HEK293 (cell line): Measurements from ENCODE around the gene KDM6A.

ENCODE experiments used
- ATF2 ChIP-seq: fragments of 450-650 bp; formaldehyde crosslinking; IDR thresholded peaks from 2 replicates; pipeline ENCODE4 v1.5.1; 2016; ENCODE audit warnings: missing biosample characterization, missing genetic modification characterization, low read depth
- KLF16 ChIP-seq: fragments of 450-650 bp; formaldehyde crosslinking; IDR thresholded peaks from 2 replicates; pipeline ENCODE4 v1.5.1; 2017; ENCODE audit warnings: missing biosample characterization, missing genetic modification characterization
- PBX3 ChIP-seq: sonication (generic); formaldehyde crosslinking; IDR thresholded peaks from 2 replicates; pipeline ENCODE4 v1.8.1; 2022; ENCODE audit warnings: mild to moderate bottlenecking, moderate library complexity, missing genetic modification reagents
- REST ChIP-seq: fragments of 450-650 bp; formaldehyde crosslinking; IDR thresholded peaks from 2 replicates; pipeline ENCODE4 v1.5.1; 2016; ENCODE audit warnings: missing biosample characterization, missing genetic modification characterization
- TCF7L2 ChIP-seq: IDR thresholded peaks from 2 replicates; pipeline ENCODE4 v1.6.1; 2011; ENCODE audit warnings: low read depth, mild to moderate bottlenecking, inconsistent platforms, low read length, moderate library complexity, borderline replicate concordance
- ZBTB17 ChIP-seq: fragments of 450-650 bp; formaldehyde crosslinking; IDR thresholded peaks from 2 replicates; pipeline ENCODE4 v1.5.1; 2016; ENCODE audit warnings: missing biosample characterization, missing genetic modification characterization
- ZFP3 ChIP-seq: fragments of 450-650 bp; formaldehyde crosslinking; IDR thresholded peaks from 2 replicates; pipeline ENCODE4 v1.5.1; 2016; ENCODE audit warnings: low read depth, missing biosample characterization, missing genetic modification characterization
- ZNF416 ChIP-seq: fragments of 450-650 bp; formaldehyde crosslinking; IDR thresholded peaks from 2 replicates; pipeline ENCODE4 v1.5.1; 2016; ENCODE audit warnings: missing biosample characterization, missing genetic modification characterization
- ZNF76 ChIP-seq: fragments of 450-650 bp; formaldehyde crosslinking; IDR thresholded peaks from 2 replicates; pipeline ENCODE4; 2016; ENCODE audit warnings: low read depth, missing biosample characterization, missing genetic modification characterization, borderline replicate concordance
- TF ChIP-seq, protein P1 (sequence below): fragments of 450-650 bp; formaldehyde crosslinking; IDR thresholded peaks from 2 replicates; pipeline ENCODE4 v1.5.1; 2016; ENCODE audit warnings: missing biosample characterization, missing genetic modification characterization
- TF ChIP-seq, protein P2 (sequence below): fragments of 450-650 bp; formaldehyde crosslinking; IDR thresholded peaks from 2 replicates; pipeline ENCODE4 v1.5.1; 2016; ENCODE audit warnings: missing biosample characterization, missing genetic modification characterization, borderline replicate concordance
- TF ChIP-seq, protein P3 (sequence below): fragments of 450-650 bp; formaldehyde crosslinking; IDR thresholded peaks from 2 replicates; pipeline ENCODE4 v1.5.1; 2017; ENCODE audit warnings: missing biosample characterization, missing genetic modification characterization
- TF ChIP-seq, protein P4 (sequence below): fragments of 450-650 bp; formaldehyde crosslinking; IDR thresholded peaks from 2 replicates; pipeline ENCODE4 v1.5.1; 2016; ENCODE audit warnings: missing biosample characterization, missing genetic modification characterization, borderline replicate concordance

- TF ChIP-seq, protein P1, sequence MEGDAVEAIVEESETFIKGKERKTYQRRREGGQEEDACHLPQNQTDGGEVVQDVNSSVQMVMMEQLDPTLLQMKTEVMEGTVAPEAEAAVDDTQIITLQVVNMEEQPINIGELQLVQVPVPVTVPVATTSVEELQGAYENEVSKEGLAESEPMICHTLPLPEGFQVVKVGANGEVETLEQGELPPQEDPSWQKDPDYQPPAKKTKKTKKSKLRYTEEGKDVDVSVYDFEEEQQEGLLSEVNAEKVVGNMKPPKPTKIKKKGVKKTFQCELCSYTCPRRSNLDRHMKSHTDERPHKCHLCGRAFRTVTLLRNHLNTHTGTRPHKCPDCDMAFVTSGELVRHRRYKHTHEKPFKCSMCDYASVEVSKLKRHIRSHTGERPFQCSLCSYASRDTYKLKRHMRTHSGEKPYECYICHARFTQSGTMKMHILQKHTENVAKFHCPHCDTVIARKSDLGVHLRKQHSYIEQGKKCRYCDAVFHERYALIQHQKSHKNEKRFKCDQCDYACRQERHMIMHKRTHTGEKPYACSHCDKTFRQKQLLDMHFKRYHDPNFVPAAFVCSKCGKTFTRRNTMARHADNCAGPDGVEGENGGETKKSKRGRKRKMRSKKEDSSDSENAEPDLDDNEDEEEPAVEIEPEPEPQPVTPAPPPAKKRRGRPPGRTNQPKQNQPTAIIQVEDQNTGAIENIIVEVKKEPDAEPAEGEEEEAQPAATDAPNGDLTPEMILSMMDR (tag by site-specific recombination) = no peak
- TF ChIP-seq KLF16 (tag by site-specific recombination) (no peak), PBX3 (CRISPR knock-in tag) (no peak), TCF7L2 (no peak), REST (tag by site-specific recombination) (no peak), ZNF76 (tag by site-specific recombination) (no peak), ATF2 (tag by site-specific recombination) (no peak), ZBTB17 (tag by site-specific recombination) (no peak), ZNF416 (no peak), ZFP3 (tag by site-specific recombination) (no peak)
- TF ChIP-seq, protein P2, sequence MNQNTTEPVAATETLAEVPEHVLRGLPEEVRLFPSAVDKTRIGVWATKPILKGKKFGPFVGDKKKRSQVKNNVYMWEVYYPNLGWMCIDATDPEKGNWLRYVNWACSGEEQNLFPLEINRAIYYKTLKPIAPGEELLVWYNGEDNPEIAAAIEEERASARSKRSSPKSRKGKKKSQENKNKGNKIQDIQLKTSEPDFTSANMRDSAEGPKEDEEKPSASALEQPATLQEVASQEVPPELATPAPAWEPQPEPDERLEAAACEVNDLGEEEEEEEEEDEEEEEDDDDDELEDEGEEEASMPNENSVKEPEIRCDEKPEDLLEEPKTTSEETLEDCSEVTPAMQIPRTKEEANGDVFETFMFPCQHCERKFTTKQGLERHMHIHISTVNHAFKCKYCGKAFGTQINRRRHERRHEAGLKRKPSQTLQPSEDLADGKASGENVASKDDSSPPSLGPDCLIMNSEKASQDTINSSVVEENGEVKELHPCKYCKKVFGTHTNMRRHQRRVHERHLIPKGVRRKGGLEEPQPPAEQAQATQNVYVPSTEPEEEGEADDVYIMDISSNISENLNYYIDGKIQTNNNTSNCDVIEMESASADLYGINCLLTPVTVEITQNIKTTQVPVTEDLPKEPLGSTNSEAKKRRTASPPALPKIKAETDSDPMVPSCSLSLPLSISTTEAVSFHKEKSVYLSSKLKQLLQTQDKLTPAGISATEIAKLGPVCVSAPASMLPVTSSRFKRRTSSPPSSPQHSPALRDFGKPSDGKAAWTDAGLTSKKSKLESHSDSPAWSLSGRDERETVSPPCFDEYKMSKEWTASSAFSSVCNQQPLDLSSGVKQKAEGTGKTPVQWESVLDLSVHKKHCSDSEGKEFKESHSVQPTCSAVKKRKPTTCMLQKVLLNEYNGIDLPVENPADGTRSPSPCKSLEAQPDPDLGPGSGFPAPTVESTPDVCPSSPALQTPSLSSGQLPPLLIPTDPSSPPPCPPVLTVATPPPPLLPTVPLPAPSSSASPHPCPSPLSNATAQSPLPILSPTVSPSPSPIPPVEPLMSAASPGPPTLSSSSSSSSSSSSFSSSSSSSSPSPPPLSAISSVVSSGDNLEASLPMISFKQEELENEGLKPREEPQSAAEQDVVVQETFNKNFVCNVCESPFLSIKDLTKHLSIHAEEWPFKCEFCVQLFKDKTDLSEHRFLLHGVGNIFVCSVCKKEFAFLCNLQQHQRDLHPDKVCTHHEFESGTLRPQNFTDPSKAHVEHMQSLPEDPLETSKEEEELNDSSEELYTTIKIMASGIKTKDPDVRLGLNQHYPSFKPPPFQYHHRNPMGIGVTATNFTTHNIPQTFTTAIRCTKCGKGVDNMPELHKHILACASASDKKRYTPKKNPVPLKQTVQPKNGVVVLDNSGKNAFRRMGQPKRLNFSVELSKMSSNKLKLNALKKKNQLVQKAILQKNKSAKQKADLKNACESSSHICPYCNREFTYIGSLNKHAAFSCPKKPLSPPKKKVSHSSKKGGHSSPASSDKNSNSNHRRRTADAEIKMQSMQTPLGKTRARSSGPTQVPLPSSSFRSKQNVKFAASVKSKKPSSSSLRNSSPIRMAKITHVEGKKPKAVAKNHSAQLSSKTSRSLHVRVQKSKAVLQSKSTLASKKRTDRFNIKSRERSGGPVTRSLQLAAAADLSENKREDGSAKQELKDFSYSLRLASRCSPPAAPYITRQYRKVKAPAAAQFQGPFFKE (tag by site-specific recombination) = no peak
- TF ChIP-seq, protein P3, sequence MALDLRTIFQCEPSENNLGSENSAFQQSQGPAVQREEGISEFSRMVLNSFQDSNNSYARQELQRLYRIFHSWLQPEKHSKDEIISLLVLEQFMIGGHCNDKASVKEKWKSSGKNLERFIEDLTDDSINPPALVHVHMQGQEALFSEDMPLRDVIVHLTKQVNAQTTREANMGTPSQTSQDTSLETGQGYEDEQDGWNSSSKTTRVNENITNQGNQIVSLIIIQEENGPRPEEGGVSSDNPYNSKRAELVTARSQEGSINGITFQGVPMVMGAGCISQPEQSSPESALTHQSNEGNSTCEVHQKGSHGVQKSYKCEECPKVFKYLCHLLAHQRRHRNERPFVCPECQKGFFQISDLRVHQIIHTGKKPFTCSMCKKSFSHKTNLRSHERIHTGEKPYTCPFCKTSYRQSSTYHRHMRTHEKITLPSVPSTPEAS (tag by site-specific recombination) = no peak
- TF ChIP-seq, protein P4, sequence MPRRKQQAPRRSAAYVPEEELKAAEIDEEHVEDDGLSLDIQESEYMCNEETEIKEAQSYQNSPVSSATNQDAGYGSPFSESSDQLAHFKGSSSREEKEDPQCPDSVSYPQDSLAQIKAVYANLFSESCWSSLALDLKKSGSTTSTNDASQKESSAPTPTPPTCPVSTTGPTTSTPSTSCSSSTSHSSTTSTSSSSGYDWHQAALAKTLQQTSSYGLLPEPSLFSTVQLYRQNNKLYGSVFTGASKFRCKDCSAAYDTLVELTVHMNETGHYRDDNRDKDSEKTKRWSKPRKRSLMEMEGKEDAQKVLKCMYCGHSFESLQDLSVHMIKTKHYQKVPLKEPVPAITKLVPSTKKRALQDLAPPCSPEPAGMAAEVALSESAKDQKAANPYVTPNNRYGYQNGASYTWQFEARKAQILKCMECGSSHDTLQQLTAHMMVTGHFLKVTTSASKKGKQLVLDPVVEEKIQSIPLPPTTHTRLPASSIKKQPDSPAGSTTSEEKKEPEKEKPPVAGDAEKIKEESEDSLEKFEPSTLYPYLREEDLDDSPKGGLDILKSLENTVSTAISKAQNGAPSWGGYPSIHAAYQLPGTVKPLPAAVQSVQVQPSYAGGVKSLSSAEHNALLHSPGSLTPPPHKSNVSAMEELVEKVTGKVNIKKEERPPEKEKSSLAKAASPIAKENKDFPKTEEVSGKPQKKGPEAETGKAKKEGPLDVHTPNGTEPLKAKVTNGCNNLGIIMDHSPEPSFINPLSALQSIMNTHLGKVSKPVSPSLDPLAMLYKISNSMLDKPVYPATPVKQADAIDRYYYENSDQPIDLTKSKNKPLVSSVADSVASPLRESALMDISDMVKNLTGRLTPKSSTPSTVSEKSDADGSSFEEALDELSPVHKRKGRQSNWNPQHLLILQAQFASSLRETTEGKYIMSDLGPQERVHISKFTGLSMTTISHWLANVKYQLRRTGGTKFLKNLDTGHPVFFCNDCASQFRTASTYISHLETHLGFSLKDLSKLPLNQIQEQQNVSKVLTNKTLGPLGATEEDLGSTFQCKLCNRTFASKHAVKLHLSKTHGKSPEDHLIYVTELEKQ (tag by site-specific recombination) = no peak
Measured at GRCh38 chrX:44903830-44904530, 31.0 kb downstream of the KDM6A start.
